ENCODE results near the gene STOM. TPM values are rescaled to one million over a fixed set of nuclear protein-coding genes. Genes with fewer than 3 reads are reported as not detected.

STOM gene
- total and polyA plus RNA-seq, 10 of the 15 experiments (the other 5 are each of a cell fraction or from before 2014, with no cell fraction given) = 6.7 to 47.4 (median 39.8) TPM

DNA sequence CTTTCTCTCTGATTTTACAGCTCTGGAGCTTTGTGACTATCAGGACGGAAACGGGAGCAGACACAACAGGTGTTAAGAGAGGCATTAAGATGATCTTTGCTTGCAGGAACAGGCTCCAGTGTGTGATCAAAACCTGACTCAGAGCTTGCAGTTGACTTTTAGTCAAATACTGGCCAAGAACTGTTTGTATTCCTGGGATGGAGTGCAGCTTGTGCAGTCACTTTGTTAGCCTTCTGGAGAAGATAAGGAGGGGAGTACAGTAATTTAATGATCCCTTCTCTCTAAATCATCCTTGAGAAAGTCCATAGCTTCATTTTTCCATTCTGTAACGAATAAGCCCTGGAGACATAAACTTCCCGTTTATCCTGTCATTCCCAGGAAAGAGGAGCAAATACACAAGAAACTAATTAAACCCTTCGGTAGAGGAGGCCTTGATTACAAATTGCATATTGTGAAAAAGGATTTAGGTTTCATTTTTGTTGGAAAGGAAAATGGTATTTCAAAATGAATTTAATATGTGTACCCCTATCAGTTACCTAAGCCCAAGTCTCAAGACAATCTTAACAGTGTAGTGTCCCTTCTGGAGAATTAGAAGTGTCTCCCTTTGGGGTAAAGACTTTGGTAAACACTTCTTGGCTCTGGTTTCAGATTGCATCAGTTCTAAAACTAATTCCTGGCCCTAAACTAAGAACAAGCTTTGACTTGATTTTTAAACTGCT is 3.1 kb upstream of the STOM start:
- Histone ChIP-seq H3K27ac (ENCODE audit: control insufficient read depth, insufficient read depth) (no peak overlapping the region), H3K79me2 (ENCODE audit: control insufficient read depth, insufficient read depth, low read length) (no peaks in the 10 kb centered on the region; the same call in 1 of the 2 replicates), H3K4me2 (ENCODE audit: control insufficient read depth, insufficient read depth) (no peak overlapping the region), H3K27me3 (replicated peaks in 1 of 2; ENCODE audit: control insufficient read depth in 2 of 2, insufficient read depth in 2 of 2, low read length in 1 of 2) (no peaks in the 10 kb centered on the region; a peak in 1 of 4 replicates), H3K9ac (ENCODE audit: control insufficient read depth, insufficient read depth, low read length) (no peak overlapping the region), H2AFZ (ENCODE audit: control insufficient read depth, low read depth, low read length) (peak overlapping the region; percentile 34), H4K20me1 (ENCODE audit: control insufficient read depth, insufficient read depth) (no peaks in the 10 kb centered on the region), H3K9me3 (replicated peaks; ENCODE audit: control insufficient read depth, insufficient read depth, low read length) (no peaks in the 10 kb centered on the region; the same call in 2 of the 3 replicates), H3K4me1 (ENCODE audit: control insufficient read depth, insufficient read depth, low read length) (peaks cover 4% of the 10 kb centered on the region; the same call in 1 of the 2 replicates), H3K4me3 (no peak overlapping the region), H3K36me3 (ENCODE audit: control insufficient read depth in 2 of 2, insufficient read depth in 2 of 2, low read length in 1 of 2) (no peaks in the 10 kb centered on the region)
- no peak for ATAC-seq
- in situ Hi-C loops (cut with MboI) = no loop called here
- FAIRE-seq = no peak
- SMC1A ChIA-PET (ENCODE audit: uncharacterized antibody, unreplicated experiment) = interaction anchor here (1.1 to 2.1 kb wide), 4 partner anchors 10 to 160 kb away, joined by 3 to 8 read pairs (median 5); no protein-coding TSS in a partner anchor
- CTCF ChIA-PET = interaction anchor here (0.6 to 4.2 kb wide), 8 partner anchors 19 to 171 kb away, joined by 3 to 37 read pairs (median 3); no protein-coding TSS in a partner anchor
- TF ChIP-seq, protein P1, sequence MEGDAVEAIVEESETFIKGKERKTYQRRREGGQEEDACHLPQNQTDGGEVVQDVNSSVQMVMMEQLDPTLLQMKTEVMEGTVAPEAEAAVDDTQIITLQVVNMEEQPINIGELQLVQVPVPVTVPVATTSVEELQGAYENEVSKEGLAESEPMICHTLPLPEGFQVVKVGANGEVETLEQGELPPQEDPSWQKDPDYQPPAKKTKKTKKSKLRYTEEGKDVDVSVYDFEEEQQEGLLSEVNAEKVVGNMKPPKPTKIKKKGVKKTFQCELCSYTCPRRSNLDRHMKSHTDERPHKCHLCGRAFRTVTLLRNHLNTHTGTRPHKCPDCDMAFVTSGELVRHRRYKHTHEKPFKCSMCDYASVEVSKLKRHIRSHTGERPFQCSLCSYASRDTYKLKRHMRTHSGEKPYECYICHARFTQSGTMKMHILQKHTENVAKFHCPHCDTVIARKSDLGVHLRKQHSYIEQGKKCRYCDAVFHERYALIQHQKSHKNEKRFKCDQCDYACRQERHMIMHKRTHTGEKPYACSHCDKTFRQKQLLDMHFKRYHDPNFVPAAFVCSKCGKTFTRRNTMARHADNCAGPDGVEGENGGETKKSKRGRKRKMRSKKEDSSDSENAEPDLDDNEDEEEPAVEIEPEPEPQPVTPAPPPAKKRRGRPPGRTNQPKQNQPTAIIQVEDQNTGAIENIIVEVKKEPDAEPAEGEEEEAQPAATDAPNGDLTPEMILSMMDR (IDR thresholded peaks at IDR 0.05 in 2 of 3, conservative IDR thresholded peaks at IDR 0.05 in 1 of 3; ENCODE audit: control insufficient read depth in 2 of 3, extremely low read depth in 1 of 3, insufficient read depth in 1 of 3, low read depth in 3 of 3, low read length in 3 of 3) = no peak
- TF ChIP-seq TAF1 (IDR thresholded peaks at IDR 0.05; ENCODE audit: borderline replicate concordance, low read depth, low read length) (no peak), IKZF1 (conservative IDR thresholded peaks at IDR 0.05) (no peak)
- BruUV-seq (replicated peaks) = no TSS peak
- POLR2A ChIA-PET = interaction anchor here (0.9 kb wide), 1 partner anchor 20 kb away, joined by 3 read pairs; no protein-coding TSS in a partner anchor
- RAD21 ChIA-PET (ENCODE audit: unreplicated experiment) = interaction anchor here (0.7 to 1.9 kb wide), 4 partner anchors 19 to 95 kb away, joined by 3 to 6 read pairs (median 4); no protein-coding TSS in a partner anchor
- 84% methylated on average over 5 of the region's 5 CpGs for WGBS (ENCODE audit: insufficient coverage, insufficient replicate concordance, low lambda C conversion rate, missing lambda C conversion rate)
- intact Hi-C loops (cut with micrococcal nuclease; ENCODE audit: unreplicated experiment) = no loop called here
- no peak for DNase-seq (ENCODE audit: low read depth, low spot score)

All from GM12878 (cell line).